Astrocyte of the spinal cord (primary cell): Measurements from ENCODE around the gene METTL15.

Experiments
- DNase-seq: peaks from one replicate; pipeline ENCODE4 v3.0.0; 2011; ENCODE audit warnings: low read depth, low spot score
- H3K4me3 ChIP-seq: 2 replicates; pipeline ENCODE4 v1.5.1; 2011; ENCODE audit warnings: low read depth, mild to moderate bottlenecking, low read length, moderate library complexity
- CTCF ChIP-seq: IDR thresholded peaks from 2 replicates; pipeline ENCODE4 v1.5.1; 2012; ENCODE audit warnings: low read depth, mild to moderate bottlenecking, low read length, inconsistent platforms
- in situ Hi-C: cut with HindIII; loops from 2 replicates; pipeline ENCODE4 v1.10.0; 2017; ENCODE audit warnings: low sequenced_read_pairs

The METTL15 gene

DNA sequence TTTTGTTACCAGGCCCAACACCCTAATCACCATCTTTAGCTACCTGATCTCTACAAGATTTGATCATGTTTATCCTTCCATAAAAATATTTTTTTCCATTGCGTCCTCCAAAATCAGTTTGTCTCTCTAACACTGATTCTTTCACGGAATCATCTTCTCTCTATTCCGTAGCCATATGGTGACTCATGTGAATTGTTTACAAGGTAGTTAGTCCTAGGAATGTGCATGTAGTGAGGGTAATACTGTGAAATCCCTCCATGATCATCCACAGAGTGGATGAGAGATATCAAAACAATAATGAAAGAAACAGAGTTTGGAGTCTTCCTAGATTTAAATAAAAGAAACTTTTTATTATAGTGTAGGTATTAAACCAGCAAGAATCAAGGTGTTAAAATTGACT lies 230.2 kb downstream of the METTL15 start:
- in situ Hi-C loops: no loop called here
- no peak overlapping the region for H3K4me3 ChIP-seq
- no peak for DNase-seq
- no peak for TF ChIP-seq CTCF

DNA sequence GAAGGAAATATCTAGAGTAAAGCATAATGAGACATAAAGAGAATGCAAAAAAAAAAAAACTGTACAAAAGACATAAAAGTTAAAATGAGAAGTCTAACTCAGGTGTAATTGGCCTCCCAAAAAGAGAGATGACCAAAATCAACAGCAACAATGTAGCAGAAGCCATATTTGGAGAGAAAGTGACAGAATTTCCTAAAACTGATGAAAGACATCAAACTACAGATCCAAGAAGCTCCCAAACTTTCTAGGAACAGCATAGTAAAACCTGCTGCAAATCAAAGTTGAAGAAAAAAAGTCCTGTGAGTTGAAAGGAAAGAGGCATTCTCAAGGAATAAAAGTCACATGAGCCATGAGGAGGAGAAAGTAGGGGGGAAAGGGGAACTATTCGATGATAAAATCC lies 231.3 kb downstream of the METTL15 start:
- in situ Hi-C loops: no loop called here
- no peak for DNase-seq
- no peak overlapping the region for H3K4me3 ChIP-seq
- no peak for TF ChIP-seq CTCF

DNA sequence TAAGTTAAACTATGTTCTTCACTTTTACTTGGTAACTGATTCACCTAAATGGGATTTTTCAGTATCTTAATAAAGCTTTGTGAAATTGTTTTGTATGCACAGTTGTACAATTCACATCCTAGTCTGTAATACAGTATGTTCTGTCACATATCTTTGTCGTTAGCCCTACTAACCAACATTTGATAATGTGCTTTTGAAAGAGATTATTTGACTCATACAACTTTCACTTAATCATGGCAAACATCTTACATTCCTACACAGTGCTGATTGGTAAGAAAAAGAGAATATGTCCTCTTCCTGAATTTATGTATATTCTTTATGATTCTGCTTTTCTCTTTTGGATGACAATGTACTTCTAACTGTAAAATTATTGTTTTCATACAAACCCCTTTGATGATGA lies 234.5 kb downstream of the METTL15 start:
- in situ Hi-C loops: no loop called here
- no peak overlapping the region for H3K4me3 ChIP-seq
- TF ChIP-seq CTCF: no peak
- DNase-seq: peak; percentile 17

DNA sequence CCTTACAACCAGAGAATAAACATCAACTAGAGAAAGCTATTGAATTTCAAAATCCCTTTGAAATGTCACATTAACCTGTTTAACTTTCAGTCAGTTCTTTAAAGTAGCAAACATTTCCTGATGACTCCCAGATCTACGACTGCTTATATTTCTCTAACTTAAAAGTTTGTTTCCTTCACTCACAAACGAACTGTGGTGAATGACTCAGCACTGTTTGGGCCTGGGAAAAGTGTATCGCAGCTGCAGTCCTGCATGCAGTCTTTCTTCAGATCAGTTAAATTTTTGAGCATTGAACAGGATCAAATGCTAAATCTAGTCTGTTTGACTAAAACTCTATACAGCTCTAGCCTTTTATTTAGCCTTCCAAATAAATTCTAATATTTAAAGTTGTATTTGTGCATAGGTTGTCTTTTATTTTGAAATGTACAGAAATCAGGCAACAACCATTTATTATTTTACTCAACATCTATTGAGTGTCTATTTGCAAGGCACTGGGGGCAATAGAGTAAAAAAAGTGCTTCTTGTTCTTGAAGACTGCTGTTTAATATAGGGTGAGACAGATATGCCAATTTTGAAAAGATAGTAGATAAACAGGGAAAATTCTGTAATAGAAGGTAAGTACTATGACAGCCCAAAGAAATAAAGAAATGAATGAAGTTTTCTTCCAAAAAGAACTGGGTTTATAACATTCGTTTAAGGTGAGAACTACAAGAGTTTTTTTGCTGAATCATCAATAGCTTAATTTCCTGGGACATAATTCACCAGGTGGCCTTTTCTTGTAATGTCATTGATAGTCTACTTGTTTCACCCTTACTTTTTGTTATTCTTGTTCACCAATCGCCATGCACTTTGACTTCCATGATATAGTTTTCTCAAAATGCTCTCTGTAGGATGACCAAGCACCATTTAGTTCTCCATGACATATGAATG lies 235.4 kb downstream of the METTL15 start:
- no peak for TF ChIP-seq CTCF
- in situ Hi-C loops: no loop called here
- peak; percentile 90 for DNase-seq
- H3K4me3 ChIP-seq: no peak overlapping the region

- DNase-seq: no peak
- no peak for TF ChIP-seq CTCF
- in situ Hi-C loops: no loop called here
- no peak overlapping the region for H3K4me3 ChIP-seq
These were observed 238.0 kb downstream of the METTL15 start for GRCh38 chr11:28346209-28346608.

- in situ Hi-C loops: no loop called here
- DNase-seq: no peak
- H3K4me3 ChIP-seq: no peak overlapping the region
- TF ChIP-seq CTCF: no peak
These were observed 238.5 kb downstream of the METTL15 start for GRCh38 chr11:28346721-28347120.
